SU-DHL-6 (cell line): ENCODE data around the gene SPTBN1.

Experiments used
- EZH2phosphoT487 ChIP-seq: fragments of 200-600 bp; sonication (generic), shearing (Covaris generic); conservative IDR thresholded peaks from 2 replicates; pipeline ENCODE4 v1.6.1; 2018; ENCODE audit warnings: mild to moderate bottlenecking, antibody characterized with exemption, low read length, moderate library complexity, mixed read lengths
- TF ChIP-seq, protein P1 (sequence below): fragments of 200-600 bp; sonication (generic); IDR thresholded peaks from one replicate; pipeline ENCODE4 v1.5.1; 2017; ENCODE audit warnings: antibody characterized with exemption, mild to moderate bottlenecking, low read length, moderate library complexity; ENCODE audit not compliant: insufficient read depth, poor library complexity, severe bottlenecking

DNA sequence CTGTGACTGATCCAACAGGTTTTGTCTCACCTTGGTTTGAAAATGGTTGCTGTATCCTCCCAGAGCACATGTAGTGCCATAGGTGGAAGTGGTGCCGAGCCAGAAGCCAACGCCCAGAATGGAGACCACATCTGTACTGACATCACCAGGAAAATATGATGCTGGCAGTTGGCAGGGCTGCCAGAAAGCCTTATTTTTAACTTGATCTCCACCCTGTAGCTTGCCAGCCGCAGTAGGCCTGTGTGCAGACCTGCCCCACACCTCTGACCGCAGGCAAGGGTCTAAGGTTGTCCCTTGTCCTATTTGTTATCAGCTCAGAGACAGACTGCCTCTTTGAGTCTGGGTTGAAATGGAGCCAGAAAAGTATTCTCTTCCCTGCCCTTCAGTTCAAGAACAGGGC lies 143.8 kb downstream of the SPTBN1 start:
- TF ChIP-seq, protein P1, sequence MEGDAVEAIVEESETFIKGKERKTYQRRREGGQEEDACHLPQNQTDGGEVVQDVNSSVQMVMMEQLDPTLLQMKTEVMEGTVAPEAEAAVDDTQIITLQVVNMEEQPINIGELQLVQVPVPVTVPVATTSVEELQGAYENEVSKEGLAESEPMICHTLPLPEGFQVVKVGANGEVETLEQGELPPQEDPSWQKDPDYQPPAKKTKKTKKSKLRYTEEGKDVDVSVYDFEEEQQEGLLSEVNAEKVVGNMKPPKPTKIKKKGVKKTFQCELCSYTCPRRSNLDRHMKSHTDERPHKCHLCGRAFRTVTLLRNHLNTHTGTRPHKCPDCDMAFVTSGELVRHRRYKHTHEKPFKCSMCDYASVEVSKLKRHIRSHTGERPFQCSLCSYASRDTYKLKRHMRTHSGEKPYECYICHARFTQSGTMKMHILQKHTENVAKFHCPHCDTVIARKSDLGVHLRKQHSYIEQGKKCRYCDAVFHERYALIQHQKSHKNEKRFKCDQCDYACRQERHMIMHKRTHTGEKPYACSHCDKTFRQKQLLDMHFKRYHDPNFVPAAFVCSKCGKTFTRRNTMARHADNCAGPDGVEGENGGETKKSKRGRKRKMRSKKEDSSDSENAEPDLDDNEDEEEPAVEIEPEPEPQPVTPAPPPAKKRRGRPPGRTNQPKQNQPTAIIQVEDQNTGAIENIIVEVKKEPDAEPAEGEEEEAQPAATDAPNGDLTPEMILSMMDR: no peak
- no peak for TF ChIP-seq EZH2phosphoT487
